ENCODE data around the gene PTPRCAP.

DNA sequence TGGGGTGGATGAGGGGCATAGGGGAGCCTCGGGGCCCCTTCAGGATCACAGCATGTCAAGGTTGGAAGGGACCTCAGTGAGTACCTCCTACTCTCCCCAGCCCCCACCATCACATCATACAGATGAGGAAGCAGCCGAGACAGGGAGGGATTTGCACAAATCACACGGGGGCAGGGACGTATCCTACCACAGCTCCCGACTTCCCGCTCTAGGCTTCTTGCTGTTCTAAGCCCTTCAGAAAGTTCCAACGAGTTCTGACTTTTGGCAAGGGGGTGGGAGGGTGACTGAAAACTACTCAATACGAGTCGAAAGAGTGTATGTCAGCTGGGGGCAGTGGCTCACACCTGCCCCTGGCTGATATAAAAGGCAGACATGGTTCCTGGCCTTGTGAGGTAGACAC, 50.4 kb downstream of the PTPRCAP start:
- TF ChIP-seq, protein P1, sequence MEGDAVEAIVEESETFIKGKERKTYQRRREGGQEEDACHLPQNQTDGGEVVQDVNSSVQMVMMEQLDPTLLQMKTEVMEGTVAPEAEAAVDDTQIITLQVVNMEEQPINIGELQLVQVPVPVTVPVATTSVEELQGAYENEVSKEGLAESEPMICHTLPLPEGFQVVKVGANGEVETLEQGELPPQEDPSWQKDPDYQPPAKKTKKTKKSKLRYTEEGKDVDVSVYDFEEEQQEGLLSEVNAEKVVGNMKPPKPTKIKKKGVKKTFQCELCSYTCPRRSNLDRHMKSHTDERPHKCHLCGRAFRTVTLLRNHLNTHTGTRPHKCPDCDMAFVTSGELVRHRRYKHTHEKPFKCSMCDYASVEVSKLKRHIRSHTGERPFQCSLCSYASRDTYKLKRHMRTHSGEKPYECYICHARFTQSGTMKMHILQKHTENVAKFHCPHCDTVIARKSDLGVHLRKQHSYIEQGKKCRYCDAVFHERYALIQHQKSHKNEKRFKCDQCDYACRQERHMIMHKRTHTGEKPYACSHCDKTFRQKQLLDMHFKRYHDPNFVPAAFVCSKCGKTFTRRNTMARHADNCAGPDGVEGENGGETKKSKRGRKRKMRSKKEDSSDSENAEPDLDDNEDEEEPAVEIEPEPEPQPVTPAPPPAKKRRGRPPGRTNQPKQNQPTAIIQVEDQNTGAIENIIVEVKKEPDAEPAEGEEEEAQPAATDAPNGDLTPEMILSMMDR (IDR thresholded peaks at IDR 0.05): no peak
- TF ChIP-seq ZFX (IDR thresholded peaks at IDR 0.05; ENCODE audit: borderline replicate concordance): no peak
